ENCODE data around the gene SNX25. TPM values are rescaled to one million over a fixed set of nuclear protein-coding genes. Genes with fewer than 3 reads are reported as not detected.
"Not testable (repeated sequence)": the region's sequence is repeated elsewhere in the genome, so short reads cannot be mapped to it uniquely, and the experiment has no call there.

Gene SNX25
- polyA plus RNA-seq, 1 experiment: 12.6 TPM

GRCh38 chr4:185328586-185328985, 119.2 kb downstream of the SNX25 start:
- Histone ChIP-seq H3K4me3 (ENCODE audit: low read depth, low read length) (no peak overlapping the region), H3K9me3 (ENCODE audit: control insufficient read depth, insufficient read depth, low read length) (peaks cover 9% of the 10 kb centered on the region; the same call in 1 of the 2 replicates), H3K27me3 (ENCODE audit: control insufficient read depth, insufficient read depth, low read length) (no peaks in the 10 kb centered on the region), H3K27ac (ENCODE audit: low read depth, low read length) (no peak overlapping the region)
- CTCF ChIA-PET: interaction anchor here (0.9 kb wide), 1 partner anchor 16 kb away, joined by 3 read pairs; no protein-coding TSS in a partner anchor
- DNase-seq (ENCODE audit: low read depth, low spot score): no peak
- POLR2A ChIA-PET: no interaction called here
- no peak for TF ChIP-seq CTCF (IDR thresholded peaks at IDR 0.05; ENCODE audit: low read depth, low read length)

GRCh38 chr4:185329879-185330510, 120.6 kb downstream of the SNX25 start:
- not testable (repeated sequence) for DNase-seq (ENCODE audit: low read depth, low spot score)

GRCh38 chr4:185332575-185333464, 123.4 kb downstream of the SNX25 start:
- ChIA-PET CTCF (interaction anchor here (0.6 kb wide), 2 partner anchors 9 to 203 kb away, joined by 3 to 6 read pairs; partner anchors contain the start of gene PDLIM3), POLR2A (no interaction called here)
- no peak for DNase-seq (ENCODE audit: low read depth, low spot score)
- H3K4me3 ChIP-seq (ENCODE audit: low read depth, low read length): no peak overlapping the region
- H3K27ac ChIP-seq (ENCODE audit: low read depth, low read length): no peak overlapping the region
- peaks cover 9% of the 10 kb centered on the region; the same call in 1 of the 2 replicates for H3K9me3 ChIP-seq (ENCODE audit: control insufficient read depth, insufficient read depth, low read length)
- TF ChIP-seq CTCF (IDR thresholded peaks at IDR 0.05; ENCODE audit: low read depth, low read length): no peak
- no peaks in the 10 kb centered on the region for H3K27me3 ChIP-seq (ENCODE audit: control insufficient read depth, insufficient read depth, low read length)

More at GRCh38 chr4:185329879-185330510, 120.6 kb downstream of the SNX25 start:
- H3K27me3 ChIP-seq (ENCODE audit: control insufficient read depth, insufficient read depth, low read length); H3K4me3 ChIP-seq (ENCODE audit: low read depth, low read length); POLR2A ChIA-PET; H3K27ac ChIP-seq (ENCODE audit: low read depth, low read length); H3K9me3 ChIP-seq (ENCODE audit: control insufficient read depth, insufficient read depth, low read length): not testable (repeated sequence)
- CTCF ChIA-PET: interaction anchor here (0.6 kb wide), 1 partner anchor 1719 kb away, joined by 3 read pairs; no protein-coding TSS in a partner anchor

- CTCF ChIA-PET: no interaction called here
- H3K27me3 ChIP-seq (ENCODE audit: control insufficient read depth, insufficient read depth, low read length): no peaks in the 10 kb centered on the region
- no peak overlapping the region for H3K27ac ChIP-seq (ENCODE audit: low read depth, low read length)
- no peak for DNase-seq (ENCODE audit: low read depth, low spot score)
- TF ChIP-seq CTCF (IDR thresholded peaks at IDR 0.05; ENCODE audit: low read depth, low read length): no peak
- peaks cover 5% of the 10 kb centered on the region; the same call in 1 of the 2 replicates for H3K9me3 ChIP-seq (ENCODE audit: control insufficient read depth, insufficient read depth, low read length)
- POLR2A ChIA-PET: interaction anchor here (0.6 to 0.7 kb wide), 2 partner anchors 47 to 49 kb away, joined by 3 to 4 read pairs; no protein-coding TSS in a partner anchor
- no peak overlapping the region for H3K4me3 ChIP-seq (ENCODE audit: low read depth, low read length)
These were observed 124.9 kb downstream of the SNX25 start for GRCh38 chr4:185334326-185334725.

GRCh38 chr4:185335579-185335978, 126.2 kb downstream of the SNX25 start:
- ChIA-PET POLR2A (no interaction called here), CTCF (interaction anchor here (1.1 kb wide), 1 partner anchor 152 kb away, joined by 3 read pairs; no protein-coding TSS in a partner anchor)
- Histone ChIP-seq H3K27ac (ENCODE audit: low read depth, low read length) (no peak overlapping the region), H3K27me3 (ENCODE audit: control insufficient read depth, insufficient read depth, low read length) (no peaks in the 10 kb centered on the region), H3K9me3 (ENCODE audit: control insufficient read depth, insufficient read depth, low read length) (no peaks in the 10 kb centered on the region), H3K4me3 (ENCODE audit: low read depth, low read length) (no peak overlapping the region)
- DNase-seq (ENCODE audit: low read depth, low spot score): no peak
- no peak for TF ChIP-seq CTCF (IDR thresholded peaks at IDR 0.05; ENCODE audit: low read depth, low read length)
